HEK293 (cell line): ENCODE data around the gene GNAQ.

Experiments
- CTCF ChIA-PET: fragments of 350-600 bp; formaldehyde crosslinking; extraction: SDS; loops from one replicate; lab custom pipeline; 2021; ENCODE audit warnings: antibody characterized with exemption; lab: Yijun Ruan, JAX
- POLR2A ChIA-PET: fragments of 300-600 bp; formaldehyde crosslinking; extraction: SDS; loops from one replicate; lab custom pipeline; 2020; ENCODE audit warnings: antibody characterized with exemption, inconsistent platforms; lab: Yijun Ruan, JAX
- H3K27ac ChIP-seq: fragments of 200-500 bp; sonication (Bioruptor generic); 2 replicates; pipeline ENCODE4 v1.5.1; 2014; ENCODE audit warnings: low read depth, low read length, control low read depth, inconsistent platforms; ENCODE audit errors: extremely low read depth
- H3K36me3 ChIP-seq, 2 experiments: fragments of 200-500 bp in 1 of 2; sonication (Bioruptor generic) in 1 of 2; 1 replicate in 1 of 2; 2 replicates in 1 of 2; pipeline ENCODE4 v1.5.1; 2014 to 2017; ENCODE audit warnings: inconsistent platforms in 2 of 2, low read length in 2 of 2; ENCODE audit not compliant: control insufficient read depth in 2 of 2, insufficient read depth in 1 of 2
- H3K4me1 ChIP-seq: fragments of 200-500 bp; sonication (Bioruptor generic); 2 replicates; pipeline ENCODE4 v1.5.1; 2014; ENCODE audit warnings: mild to moderate bottlenecking, low read length, inconsistent platforms; ENCODE audit not compliant: control insufficient read depth, insufficient read depth
- H3K4me3 ChIP-seq: 2 replicates; pipeline ENCODE4 v1.5.1; 2011; ENCODE audit warnings: low read depth, mild to moderate bottlenecking, control low read depth, low read length, moderate library complexity
- H3K9me3 ChIP-seq: fragments of 200-500 bp; sonication (Bioruptor generic); 2 replicates; pipeline ENCODE4 v1.5.1; 2014; ENCODE audit warnings: low read depth, low read length, inconsistent platforms; ENCODE audit not compliant: control insufficient read depth, insufficient read depth
- EGR2 ChIP-seq: fragments of 450-650 bp; formaldehyde crosslinking; IDR thresholded peaks from 2 replicates; pipeline ENCODE4 v1.5.1; 2016; ENCODE audit warnings: low read depth, missing biosample characterization, missing genetic modification characterization
- FEZF1 ChIP-seq: fragments of 450-650 bp; formaldehyde crosslinking; IDR thresholded peaks from 2 replicates; pipeline ENCODE4 v1.5.1; 2016; ENCODE audit warnings: missing biosample characterization, missing genetic modification characterization
- IKZF3 ChIP-seq: fragments of 450-650 bp; IDR thresholded peaks from 2 replicates; pipeline ENCODE4 v1.5.0; 2018; ENCODE audit warnings: missing biosample characterization, mild to moderate bottlenecking, missing genetic modification characterization, moderate library complexity
- KLF16 ChIP-seq: fragments of 450-650 bp; formaldehyde crosslinking; IDR thresholded peaks from 2 replicates; pipeline ENCODE4 v1.5.1; 2017; ENCODE audit warnings: missing biosample characterization, missing genetic modification characterization
- KLF7 ChIP-seq: fragments of 450-650 bp; formaldehyde crosslinking; IDR thresholded peaks from 2 replicates; pipeline ENCODE4 v1.5.1; 2016; ENCODE audit warnings: missing biosample characterization, missing genetic modification characterization, borderline replicate concordance
- MEIS1 ChIP-seq: sonication (generic); formaldehyde crosslinking; IDR thresholded peaks from 2 replicates; pipeline ENCODE4 v1.8.1; 2022; ENCODE audit warnings: missing genetic modification reagents, mild to moderate bottlenecking, borderline replicate concordance
- ZBTB21 ChIP-seq: fragments of 450-650 bp; formaldehyde crosslinking; IDR thresholded peaks from 2 replicates; pipeline ENCODE4 v1.5.1; 2017; ENCODE audit warnings: missing biosample characterization, missing genetic modification characterization
- ZBTB7A ChIP-seq: fragments of 450-650 bp; formaldehyde crosslinking; IDR thresholded peaks from 2 replicates; pipeline ENCODE4 v1.5.1; 2016; ENCODE audit warnings: low read depth, missing biosample characterization, missing genetic modification characterization
- ZBTB8A ChIP-seq: fragments of 450-650 bp; formaldehyde crosslinking; IDR thresholded peaks from 2 replicates; pipeline ENCODE4 v1.5.1; 2016; ENCODE audit warnings: missing biosample characterization, missing genetic modification characterization
- ZFP37 ChIP-seq: fragments of 450-650 bp; formaldehyde crosslinking; IDR thresholded peaks from 2 replicates; pipeline ENCODE4 v1.5.1; 2016; ENCODE audit warnings: missing biosample characterization, missing genetic modification characterization
- ZNF157 ChIP-seq: fragments of 450-650 bp; formaldehyde crosslinking; IDR thresholded peaks from 2 replicates; pipeline ENCODE4 v1.5.1; 2016; ENCODE audit warnings: missing biosample characterization, missing genetic modification characterization
- ZNF266 ChIP-seq: fragments of 450-650 bp; formaldehyde crosslinking; IDR thresholded peaks from 2 replicates; pipeline ENCODE4 v1.5.1; 2016; ENCODE audit warnings: missing biosample characterization, missing genetic modification characterization, low read depth
- ZNF341 ChIP-seq: fragments of 450-650 bp; formaldehyde crosslinking; IDR thresholded peaks from 2 replicates; pipeline ENCODE4; 2016; ENCODE audit warnings: low read depth, missing biosample characterization, missing genetic modification characterization
- ZNF366 ChIP-seq: fragments of 450-650 bp; formaldehyde crosslinking; conservative IDR thresholded peaks from 2 replicates; pipeline ENCODE4 v1.5.1; 2016; ENCODE audit warnings: missing biosample characterization, missing genetic modification characterization
- ZNF529 ChIP-seq: fragments of 450-650 bp; formaldehyde crosslinking; IDR thresholded peaks from 2 replicates; pipeline ENCODE4 v1.5.1; 2017; ENCODE audit warnings: missing genetic modification characterization, missing biosample characterization; ENCODE audit not compliant: insufficient replicate concordance
- ZNF629 ChIP-seq: fragments of 450-650 bp; formaldehyde crosslinking; IDR thresholded peaks from 2 replicates; pipeline ENCODE4 v1.5.1; 2017; ENCODE audit warnings: missing biosample characterization, missing genetic modification characterization
- ZNF701 ChIP-seq: fragments of 450-650 bp; formaldehyde crosslinking; IDR thresholded peaks from 2 replicates; pipeline ENCODE4 v1.5.1; 2016; ENCODE audit warnings: missing biosample characterization, missing genetic modification characterization
- ZXDB ChIP-seq: fragments of 450-650 bp; formaldehyde crosslinking; IDR thresholded peaks from 2 replicates; pipeline ENCODE4 v1.5.1; 2016; ENCODE audit warnings: missing biosample characterization, missing genetic modification characterization
- TF ChIP-seq, protein P1 (sequence below): fragments of 450-650 bp; formaldehyde crosslinking; IDR thresholded peaks from 2 replicates; pipeline ENCODE4 v1.5.1; 2016; ENCODE audit warnings: missing biosample characterization, missing genetic modification characterization, low read depth
- TF ChIP-seq, protein P2 (sequence below): fragments of 450-650 bp; formaldehyde crosslinking; IDR thresholded peaks from 2 replicates; pipeline ENCODE4 v1.5.1; 2016; ENCODE audit warnings: missing biosample characterization, missing genetic modification characterization
- TF ChIP-seq, protein P3 (sequence below): fragments of 450-650 bp; formaldehyde crosslinking; IDR thresholded peaks from 2 replicates; pipeline ENCODE4 v1.5.1; 2016; ENCODE audit warnings: missing biosample characterization, missing genetic modification characterization

Gene GNAQ

GRCh38 chr9:77844415-77844814 lies 187.2 kb downstream of the GNAQ start (continued):
- TF ChIP-seq KLF7 (tag by site-specific recombination) = no peak
- no peak for TF ChIP-seq ZNF366
- TF ChIP-seq, protein P1, sequence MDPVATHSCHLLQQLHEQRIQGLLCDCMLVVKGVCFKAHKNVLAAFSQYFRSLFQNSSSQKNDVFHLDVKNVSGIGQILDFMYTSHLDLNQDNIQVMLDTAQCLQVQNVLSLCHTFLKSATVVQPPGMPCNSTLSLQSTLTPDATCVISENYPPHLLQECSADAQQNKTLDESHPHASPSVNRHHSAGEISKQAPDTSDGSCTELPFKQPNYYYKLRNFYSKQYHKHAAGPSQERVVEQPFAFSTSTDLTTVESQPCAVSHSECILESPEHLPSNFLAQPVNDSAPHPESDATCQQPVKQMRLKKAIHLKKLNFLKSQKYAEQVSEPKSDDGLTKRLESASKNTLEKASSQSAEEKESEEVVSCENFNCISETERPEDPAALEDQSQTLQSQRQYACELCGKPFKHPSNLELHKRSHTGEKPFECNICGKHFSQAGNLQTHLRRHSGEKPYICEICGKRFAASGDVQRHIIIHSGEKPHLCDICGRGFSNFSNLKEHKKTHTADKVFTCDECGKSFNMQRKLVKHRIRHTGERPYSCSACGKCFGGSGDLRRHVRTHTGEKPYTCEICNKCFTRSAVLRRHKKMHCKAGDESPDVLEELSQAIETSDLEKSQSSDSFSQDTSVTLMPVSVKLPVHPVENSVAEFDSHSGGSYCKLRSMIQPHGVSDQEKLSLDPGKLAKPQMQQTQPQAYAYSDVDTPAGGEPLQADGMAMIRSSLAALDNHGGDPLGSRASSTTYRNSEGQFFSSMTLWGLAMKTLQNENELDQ (tag by site-specific recombination) = no peak
- TF ChIP-seq ZNF529 (tag by site-specific recombination) = no peak
- TF ChIP-seq ZXDB (tag by site-specific recombination) = no peak
- no peak for TF ChIP-seq KLF16 (tag by site-specific recombination)
- TF ChIP-seq ZBTB7A (tag by site-specific recombination) = no peak

GRCh38 chr9:77843871-77844155 lies 187.8 kb downstream of the GNAQ start:
- Histone ChIP-seq H3K4me1 (peaks cover 3% of the 10 kb centered on the region; the same call in 1 of the 2 replicates), H3K27ac (no peak overlapping the region), H3K4me3 (no peak overlapping the region), H3K9me3 (no peaks in the 10 kb centered on the region), H3K36me3 (no peaks in the 10 kb centered on the region)
- CTCF ChIA-PET = interaction anchor here (0.7 kb wide), 1 partner anchor 21 kb away, joined by 3 read pairs; no protein-coding TSS in a partner anchor
- POLR2A ChIA-PET = no interaction called here
- TF ChIP-seq ZBTB21 (tag by site-specific recombination) = no peak
- no peak for TF ChIP-seq IKZF3
- no peak for TF ChIP-seq ZNF266 (tag by site-specific recombination)
- no peak for TF ChIP-seq ZNF629 (tag by site-specific recombination)
- TF ChIP-seq FEZF1 (tag by site-specific recombination) = no peak
- TF ChIP-seq, protein P2, sequence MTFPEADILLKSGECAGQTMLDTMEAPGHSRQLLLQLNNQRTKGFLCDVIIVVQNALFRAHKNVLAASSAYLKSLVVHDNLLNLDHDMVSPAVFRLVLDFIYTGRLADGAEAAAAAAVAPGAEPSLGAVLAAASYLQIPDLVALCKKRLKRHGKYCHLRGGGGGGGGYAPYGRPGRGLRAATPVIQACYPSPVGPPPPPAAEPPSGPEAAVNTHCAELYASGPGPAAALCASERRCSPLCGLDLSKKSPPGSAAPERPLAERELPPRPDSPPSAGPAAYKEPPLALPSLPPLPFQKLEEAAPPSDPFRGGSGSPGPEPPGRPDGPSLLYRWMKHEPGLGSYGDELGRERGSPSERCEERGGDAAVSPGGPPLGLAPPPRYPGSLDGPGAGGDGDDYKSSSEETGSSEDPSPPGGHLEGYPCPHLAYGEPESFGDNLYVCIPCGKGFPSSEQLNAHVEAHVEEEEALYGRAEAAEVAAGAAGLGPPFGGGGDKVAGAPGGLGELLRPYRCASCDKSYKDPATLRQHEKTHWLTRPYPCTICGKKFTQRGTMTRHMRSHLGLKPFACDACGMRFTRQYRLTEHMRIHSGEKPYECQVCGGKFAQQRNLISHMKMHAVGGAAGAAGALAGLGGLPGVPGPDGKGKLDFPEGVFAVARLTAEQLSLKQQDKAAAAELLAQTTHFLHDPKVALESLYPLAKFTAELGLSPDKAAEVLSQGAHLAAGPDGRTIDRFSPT (tag by site-specific recombination) = no peak
- no peak for TF ChIP-seq ZNF157 (tag by site-specific recombination)
- TF ChIP-seq ZBTB8A = no peak
- no peak for TF ChIP-seq MEIS1 (CRISPR knock-in tag)
- no peak for TF ChIP-seq EGR2
- TF ChIP-seq ZNF701 (tag by site-specific recombination) = no peak
- TF ChIP-seq, protein P3, sequence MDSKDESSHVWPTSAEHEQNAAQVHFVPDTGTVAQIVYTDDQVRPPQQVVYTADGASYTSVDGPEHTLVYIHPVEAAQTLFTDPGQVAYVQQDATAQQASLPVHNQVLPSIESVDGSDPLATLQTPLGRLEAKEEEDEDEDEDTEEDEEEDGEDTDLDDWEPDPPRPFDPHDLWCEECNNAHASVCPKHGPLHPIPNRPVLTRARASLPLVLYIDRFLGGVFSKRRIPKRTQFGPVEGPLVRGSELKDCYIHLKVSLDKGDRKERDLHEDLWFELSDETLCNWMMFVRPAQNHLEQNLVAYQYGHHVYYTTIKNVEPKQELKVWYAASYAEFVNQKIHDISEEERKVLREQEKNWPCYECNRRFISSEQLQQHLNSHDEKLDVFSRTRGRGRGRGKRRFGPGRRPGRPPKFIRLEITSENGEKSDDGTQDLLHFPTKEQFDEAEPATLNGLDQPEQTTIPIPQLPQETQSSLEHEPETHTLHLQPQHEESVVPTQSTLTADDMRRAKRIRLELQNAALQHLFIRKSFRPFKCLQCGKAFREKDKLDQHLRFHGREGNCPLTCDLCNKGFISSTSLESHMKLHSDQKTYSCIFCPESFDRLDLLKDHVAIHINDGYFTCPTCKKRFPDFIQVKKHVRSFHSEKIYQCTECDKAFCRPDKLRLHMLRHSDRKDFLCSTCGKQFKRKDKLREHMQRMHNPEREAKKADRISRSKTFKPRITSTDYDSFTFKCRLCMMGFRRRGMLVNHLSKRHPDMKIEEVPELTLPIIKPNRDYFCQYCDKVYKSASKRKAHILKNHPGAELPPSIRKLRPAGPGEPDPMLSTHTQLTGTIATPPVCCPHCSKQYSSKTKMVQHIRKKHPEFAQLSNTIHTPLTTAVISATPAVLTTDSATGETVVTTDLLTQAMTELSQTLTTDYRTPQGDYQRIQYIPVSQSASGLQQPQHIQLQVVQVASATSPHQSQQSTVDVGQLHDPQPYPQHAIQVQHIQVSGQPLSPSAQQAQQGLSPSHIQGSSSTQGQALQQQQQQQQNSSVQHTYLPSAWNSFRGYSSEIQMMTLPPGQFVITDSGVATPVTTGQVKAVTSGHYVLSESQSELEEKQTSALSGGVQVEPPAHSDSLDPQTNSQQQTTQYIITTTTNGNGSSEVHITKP (tag by site-specific recombination) = no peak
- no peak for TF ChIP-seq ZNF341 (tag by site-specific recombination)
- TF ChIP-seq ZFP37 (tag by site-specific recombination) = no peak
